Heart left ventricle (tissue), 16 donors: ENCODE data around the gene EML6. TPM values are rescaled to one million over a fixed set of nuclear protein-coding genes. Genes with fewer than 3 reads are reported as not detected.

Source experiments
- ATAC-seq, 4 donors: fragments of 200-7000 bp; cut with Tn5 transposase; one replicate each; pipeline ENCODE4 v1.9.1; 2020 to 2022; ENCODE audit warnings: moderate library complexity in 4 of 4, mild to moderate bottlenecking in 3 of 4, moderate number of reproducible peaks in 1 of 4
- DNase-seq, 5 donors: peaks; one replicate each; pipeline ENCODE4 v3.0.0-alpha.2; 2020
- H3K27ac ChIP-seq, 12 donors: fragments of 200-600 bp; sonication (generic) in 4 of 12; one replicate each; pipeline versions ENCODE4 v1.5.0 to v1.8.0; 2016 to 2022; ENCODE audit warnings: mild to moderate bottlenecking in 2 of 12
- H3K27me3 ChIP-seq, 9 donors: fragments of 200-600 bp; sonication (generic) in 2 of 9; one replicate each; pipeline versions ENCODE4 v1.5.1 to v1.8.0; 2016 to 2022; ENCODE audit warnings: mild to moderate bottlenecking in 3 of 9
- H3K36me3 ChIP-seq, 9 donors: fragments of 200-600 bp; sonication (generic) in 2 of 9; one replicate each; pipeline versions ENCODE4 v1.5.0 to v1.8.0; 2018 to 2022; ENCODE audit warnings: mild to moderate bottlenecking in 2 of 9
- H3K4me1 ChIP-seq, 12 donors: fragments of 200-600 bp; sonication (generic) in 4 of 12; one replicate each; pipeline versions ENCODE4 v1.5.0 to v1.8.0; 2016 to 2022; ENCODE audit warnings: mild to moderate bottlenecking in 3 of 12
- H3K4me3 ChIP-seq, 12 donors: fragments of 200-600 bp; sonication (generic) in 4 of 12; one replicate each; pipeline versions ENCODE4 v1.5.0 to v1.8.0; 2017 to 2022; ENCODE audit warnings: mild to moderate bottlenecking in 9 of 12, moderate library complexity in 4 of 12
- H3K9me3 ChIP-seq, 12 donors: fragments of 200-600 bp; sonication (generic) in 4 of 12; one replicate each; pipeline versions ENCODE4 v1.5.0 to v1.8.0; 2016 to 2022; ENCODE audit warnings: mild to moderate bottlenecking in 1 of 12
- POLR2A ChIP-seq, 2 donors: fragments of 450-650 bp; IDR thresholded peaks; one replicate each; pipeline ENCODE4 v1.6.1; 2017; ENCODE audit warnings: antibody characterized with exemption in 2 of 2, mild to moderate bottlenecking in 2 of 2, moderate library complexity in 2 of 2
- WGBS, 4 donors: extraction: QIAGEN DNeasy Blood & Tissue Kit in 2 of 4; methylation state at CpG; one replicate each; pipeline versions ENCODE4 v1.1.5 to v1.1.7; 2013 to 2018; 5-methylcytosine and 5-hydroxymethylcytosine counted together
- intact Hi-C, 10 donors: fragments of 100-400 bp; cut with DNase I; formaldehyde crosslinking; loops; one replicate each; pipeline versions ENCODE4 v1.11.1 to v1.14.2; 2022
- polyA plus RNA-seq, 2 donors: library from polyadenylated mRNA; stranded (reverse); fragments of 200-250 nt; gene quantifications; one replicate each; pipeline ENCODE4 v1.2.3, GENCODE V29; 2013
- total RNA-seq, 9 donors: library from RNA; depleted of rRNA in 2 of 9; stranded (reverse); fragments of >200 nt in 2 of 9; fragmentation: NEBNext Ultra II Directional in 3 of 9; extraction: Animal tissue kit (Norgen Biotek cat#: 25700) in 3 of 9; gene quantifications; one replicate each; pipeline versions ENCODE4 v1.1.0 to v1.2.4, GENCODE V29; 2016 to 2023
- TF ChIP-seq, protein P1 (sequence below), 12 donors: fragments of 200-600 bp; sonication (generic) in 4 of 12; IDR thresholded peaks; one replicate each; pipeline versions ENCODE4 v1.5.0 to v1.8.0; 2018 to 2022; ENCODE audit warnings: antibody characterized with exemption in 12 of 12, mild to moderate bottlenecking in 5 of 12
- donor health status: ischemic (EF 13 %, LVEDD 7.1; RV severe dilation, severe dysfunction).
- donor health status: healthy with polysubstance abuse.
- donor health status: DM: no; HTN: yes; CAD: no.
- donor health status: DM: no; HTN: no; CAD: no.
- donor health status: ischemic (EF 25% LVEDD 6.9; RV normal size, moderate dysfunction).
- donor health status: ischemic (EF 25% LVEDD 5.7; RV mildly dilated, moderate dysfunction).
- donor health status: healthy.
- donor health status: DM: yes; HTN: yes; CAD: no.
- donor health status: ischemic (EF 35%, LVEDD 5.7; RV mildly dilated, moderate dysfunction).
- donor health status: nonischemic (EF 11% LVEDD 7.7; RV severe dilation, severe dysfunction).
- donor health status: DM: yes; HTN: yes; CAD: no.
- donor health status: PGD.
- donor health status: ischemic (EF 29% LVEDD 5.4; RV normal size, mild dysfunction).
- donor health status: nonischemic (EF 23%, LVEDD 6.1; RV moderate dilation, normal function).

The EML6 gene
- total and polyA plus RNA-seq, 11 donors: 0.08 to 1.2 (median 0.58) TPM

DNA sequence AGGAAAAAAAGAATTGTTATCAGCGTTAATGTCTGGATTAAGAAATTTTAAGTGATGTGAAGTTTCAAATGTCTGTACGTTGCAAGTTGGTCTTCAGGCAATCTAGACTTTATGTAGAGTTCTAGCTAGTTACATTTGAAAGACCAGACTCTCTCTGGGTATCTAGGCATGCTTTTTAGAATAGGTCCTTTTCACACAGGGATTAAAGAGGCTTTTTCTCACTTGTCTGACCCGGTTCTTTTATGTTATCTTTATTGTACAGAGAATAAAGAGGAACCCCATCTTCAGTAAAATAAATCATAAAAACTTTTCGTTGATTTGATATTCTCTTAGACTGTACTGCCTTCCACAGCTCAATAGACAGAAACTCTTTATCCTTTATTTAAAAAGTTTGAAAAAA, 8.5 kb upstream of the EML6 start:
- H3K27ac ChIP-seq: no peak overlapping the region
- intact Hi-C loops: no loop called here
- 65 to 83% (median 77%) methylated on average over 4 of the region's 4 CpGs for WGBS, 4 donors
- DNase-seq (no peak), ATAC-seq (no peak)
- no peak for TF ChIP-seq POLR2A (IDR thresholded peaks at IDR 0.05)
- TF ChIP-seq, protein P1, sequence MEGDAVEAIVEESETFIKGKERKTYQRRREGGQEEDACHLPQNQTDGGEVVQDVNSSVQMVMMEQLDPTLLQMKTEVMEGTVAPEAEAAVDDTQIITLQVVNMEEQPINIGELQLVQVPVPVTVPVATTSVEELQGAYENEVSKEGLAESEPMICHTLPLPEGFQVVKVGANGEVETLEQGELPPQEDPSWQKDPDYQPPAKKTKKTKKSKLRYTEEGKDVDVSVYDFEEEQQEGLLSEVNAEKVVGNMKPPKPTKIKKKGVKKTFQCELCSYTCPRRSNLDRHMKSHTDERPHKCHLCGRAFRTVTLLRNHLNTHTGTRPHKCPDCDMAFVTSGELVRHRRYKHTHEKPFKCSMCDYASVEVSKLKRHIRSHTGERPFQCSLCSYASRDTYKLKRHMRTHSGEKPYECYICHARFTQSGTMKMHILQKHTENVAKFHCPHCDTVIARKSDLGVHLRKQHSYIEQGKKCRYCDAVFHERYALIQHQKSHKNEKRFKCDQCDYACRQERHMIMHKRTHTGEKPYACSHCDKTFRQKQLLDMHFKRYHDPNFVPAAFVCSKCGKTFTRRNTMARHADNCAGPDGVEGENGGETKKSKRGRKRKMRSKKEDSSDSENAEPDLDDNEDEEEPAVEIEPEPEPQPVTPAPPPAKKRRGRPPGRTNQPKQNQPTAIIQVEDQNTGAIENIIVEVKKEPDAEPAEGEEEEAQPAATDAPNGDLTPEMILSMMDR (IDR thresholded peaks at IDR 0.05): no peak
- no peaks in the 10 kb centered on the region for H3K9me3 ChIP-seq
- H3K36me3 ChIP-seq: no peaks in the 10 kb centered on the region
- peaks cover 0 to 6% (median 0%) of the 10 kb centered on the region in 12 donors for H3K4me1 ChIP-seq
- peaks cover 0 to 3% (median 0%) of the 10 kb centered on the region in 9 donors for H3K27me3 ChIP-seq
- H3K4me3 ChIP-seq: no peak overlapping the region

DNA sequence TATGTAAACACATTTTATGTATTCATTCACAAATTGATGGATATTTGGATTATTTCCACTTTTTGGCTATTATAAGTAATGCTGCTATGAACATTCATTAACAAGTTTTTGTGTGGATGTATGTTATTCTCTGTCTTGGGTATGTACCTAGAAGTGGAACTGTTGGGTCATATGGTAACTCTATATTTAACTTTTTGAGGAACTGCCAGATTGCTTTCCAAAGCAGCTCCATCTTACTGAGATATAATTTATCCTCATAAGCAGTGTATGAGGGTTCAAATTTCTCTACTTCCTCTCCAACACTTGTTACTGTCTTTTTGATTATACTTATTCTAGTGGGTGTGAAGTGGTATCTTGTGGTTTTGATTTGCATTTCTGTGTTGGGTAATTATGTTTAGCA, 7.1 kb upstream of the EML6 start:
- intact Hi-C loops: no loop called here
- TF ChIP-seq, protein P1 (IDR thresholded peaks at IDR 0.05): no peak
- TF ChIP-seq POLR2A (IDR thresholded peaks at IDR 0.05): no peak
- Histone ChIP-seq H3K4me1 (peaks cover 0 to 6% (median 0%) of the 10 kb centered on the region in 12 donors), H3K9me3 (no peaks in the 10 kb centered on the region), H3K36me3 (no peaks in the 10 kb centered on the region), H3K27ac (no peak overlapping the region), H3K27me3 (peaks cover 0 to 3% (median 0%) of the 10 kb centered on the region in 9 donors), H3K4me3 (no peak overlapping the region)
- DNase-seq (no peak), ATAC-seq (peak in 3 of 4 donors; percentile 37 to 57 (median 51))

DNA sequence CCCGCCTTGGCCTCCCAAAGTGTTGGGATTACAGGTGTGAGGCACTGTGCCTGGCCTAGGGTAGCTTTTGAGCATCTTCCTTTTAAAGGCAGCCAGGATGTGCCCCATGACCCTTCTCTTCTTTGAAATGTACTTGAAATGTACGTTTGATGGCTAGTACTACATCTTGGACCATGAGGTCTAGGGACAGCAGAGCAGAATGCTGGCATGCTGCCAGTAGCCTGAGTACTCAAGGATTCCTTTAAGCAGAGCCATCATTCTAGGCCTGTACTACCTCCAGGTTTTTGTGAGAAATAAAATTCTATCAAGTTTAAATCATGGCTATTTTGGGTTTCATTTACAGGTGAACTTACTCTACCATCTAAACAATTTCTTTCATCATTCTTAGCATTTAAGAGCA, 2.9 kb upstream of the EML6 start:
- intact Hi-C loops: loop anchor here in 6 of 10 donors (5.0 to 10.0 kb wide), 6 partner anchors 114 to 603 kb away; partner anchors contain the start of gene ACYP2 (in 1 of the 6)
- peaks cover 0 to 15% (median 0%) of the 10 kb centered on the region in 9 donors for H3K27me3 ChIP-seq
- DNase-seq: no peak
- H3K27ac ChIP-seq: no peak overlapping the region
- H3K36me3 ChIP-seq: no peaks in the 10 kb centered on the region
- no peak overlapping the region for H3K4me3 ChIP-seq
- no peak for ATAC-seq
- H3K9me3 ChIP-seq: no peaks in the 10 kb centered on the region
- no peak for TF ChIP-seq POLR2A (IDR thresholded peaks at IDR 0.05)
- TF ChIP-seq, protein P1 (IDR thresholded peaks at IDR 0.05): no peak
- peaks cover 0 to 26% (median 9%) of the 10 kb centered on the region in 12 donors for H3K4me1 ChIP-seq
- 66 to 70% (median 68%) methylated on average over 2 of the region's 2 CpGs for WGBS, 4 donors

DNA sequence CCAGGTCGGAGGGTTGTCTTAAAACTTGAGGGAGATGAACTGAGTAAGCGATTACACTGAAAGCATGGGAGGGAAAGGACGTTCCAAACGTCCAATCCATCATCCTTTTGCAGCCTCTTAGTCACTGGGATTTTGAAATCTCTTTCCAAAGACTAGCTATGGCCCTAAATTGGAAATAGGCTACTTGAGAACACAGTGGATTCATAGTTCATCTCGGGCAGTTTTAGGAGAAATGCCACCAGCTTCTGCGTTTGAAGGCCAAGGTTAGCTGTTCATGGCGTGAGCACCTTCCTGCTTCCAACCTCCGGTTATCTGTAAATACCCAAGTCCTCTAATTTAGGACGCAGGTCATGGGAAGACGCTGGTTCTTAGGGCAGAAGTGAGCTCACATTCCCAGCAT, 821 bp upstream of the EML6 start:
- H3K36me3 ChIP-seq: no peaks in the 10 kb centered on the region
- peak overlapping the region; percentile 45 to 89 (median 73) for H3K4me3 ChIP-seq
- 12 to 18% (median 14%) methylated on average over 10 of the region's 10 CpGs for whole genome bisulfite sequencing, 4 donors
- no peaks in the 10 kb centered on the region for H3K9me3 ChIP-seq
- peak overlapping the region in 11 of 12 donors; percentile 32 to 82 (median 76) for H3K27ac ChIP-seq
- intact Hi-C loops: loop anchor here in 6 of 10 donors (5.0 to 10.0 kb wide), 6 partner anchors 112 to 605 kb away; partner anchors contain the start of gene ACYP2 (in 1 of the 6)
- DNase-seq: no peak
- ATAC-seq: no peak
- peaks cover 0 to 18% (median 0%) of the 10 kb centered on the region in 9 donors for H3K27me3 ChIP-seq
- peaks cover 0 to 26% (median 9%) of the 10 kb centered on the region in 12 donors for H3K4me1 ChIP-seq
- TF ChIP-seq POLR2A (IDR thresholded peaks at IDR 0.05): no peak
- TF ChIP-seq, protein P1 (IDR thresholded peaks at IDR 0.05): no peak
